Adrenal gland (tissue), 5 donors: ENCODE data around the gene SLC4A5.

Experiments
- CTCF ChIP-seq, 6 experiments: fragments of 450-650 bp in 4 of 6; fragments of 200-600 bp in 2 of 6; sonication (generic) in 1 of 6; IDR thresholded peaks; 1 replicate in 5 of 6; 2 replicates in 1 of 6; pipeline versions ENCODE4 v1.5.1 to v1.8.0; 2016 to 2021; ENCODE audit warnings: antibody characterized with exemption in 6 of 6, mild to moderate bottlenecking in 2 of 6, moderate library complexity in 1 of 6
- POLR2A ChIP-seq, 2 donors: fragments of 450-650 bp; IDR thresholded peaks; one replicate each; pipeline ENCODE4 v1.6.1; 2017; ENCODE audit warnings: antibody characterized with exemption in 2 of 2, mild to moderate bottlenecking in 2 of 2, moderate library complexity in 1 of 2
- donor health status: DM: no; HTN: no; CAD: no.

GRCh38 chr2:74201196-74201595 lies 142.0 kb downstream of the SLC4A5 start:
- TF ChIP-seq CTCF (IDR thresholded peaks at IDR 0.05) (no peak), POLR2A (IDR thresholded peaks at IDR 0.05) (no peak)
